Measurements from ENCODE around the gene PLAU.

Gene PLAU

GRCh38 chr10:73965890-73966768, 55.2 kb downstream of the PLAU start:
- H3K27ac Mint-ChIP-seq: peak overlapping the region; percentile 99
- peak; percentile 44 for DNase-seq
- no peak for TF ChIP-seq CTCF (IDR thresholded peaks at IDR 0.05)
- no peaks in the 10 kb centered on the region for H3K9me3 Mint-ChIP-seq
- H3K36me3 Mint-ChIP-seq (ENCODE audit: low read depth): no peaks in the 10 kb centered on the region
- H3K4me1 Mint-ChIP-seq: peaks cover 39% of the 10 kb centered on the region
- peak overlapping the region; percentile 69 for H3K4me3 Mint-ChIP-seq
- H3K27me3 Mint-ChIP-seq (ENCODE audit: low read depth, poor library complexity): no peaks in the 10 kb centered on the region

GRCh38 chr10:73967022-73967429, 56.1 kb downstream of the PLAU start:
- Mint-ChIP-seq H3K4me1 (peaks cover 39% of the 10 kb centered on the region), H3K36me3 (ENCODE audit: low read depth) (no peaks in the 10 kb centered on the region), H3K9me3 (no peaks in the 10 kb centered on the region), H3K27ac (peak overlapping the region; percentile 99), H3K27me3 (ENCODE audit: low read depth, poor library complexity) (no peaks in the 10 kb centered on the region), H3K4me3 (no peak overlapping the region)
- TF ChIP-seq CTCF (IDR thresholded peaks at IDR 0.05): no peak
- DNase-seq: no peak
